ENCODE data around the gene AKAP7.
A peak's percentile ranks its signal among the peaks of the same experiment; 100 is the strongest.

AKAP7 gene

DNA sequence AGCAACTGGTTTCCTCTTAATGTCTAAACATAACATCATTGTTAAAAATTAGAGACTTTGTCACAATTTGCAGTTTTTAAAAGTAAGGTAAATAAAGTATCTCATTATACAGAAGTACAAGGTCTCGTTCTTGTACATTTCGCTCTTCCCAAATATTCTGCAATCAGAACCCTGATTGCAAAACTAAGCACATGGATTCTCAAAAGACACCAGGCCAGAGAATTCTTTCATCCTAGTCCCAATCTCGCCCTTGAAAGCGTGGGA lies 355 bp upstream of the AKAP7 start:
- Histone ChIP-seq H3K27ac (ENCODE audit: low read depth, low read length, poor library complexity, severe bottlenecking) (no peak overlapping the region), H3K79me2 (ENCODE audit: insufficient read depth, low read length) (no peaks in the 10 kb centered on the region), H3K9ac (ENCODE audit: low read length) (no peak overlapping the region; the same call in 1 of the 2 replicates), H3K4me1 (ENCODE audit: insufficient read depth, low read length, severe bottlenecking) (peaks cover 8% of the 10 kb centered on the region), H3K9me3 (ENCODE audit: low read length) (no peaks in the 10 kb centered on the region), H3K36me3 (ENCODE audit: insufficient read depth, low read length) (no peaks in the 10 kb centered on the region), H3K9me2 (ENCODE audit: low read depth, low read length) (no peaks in the 10 kb centered on the region), H3K4me3 (ENCODE audit: low read depth, low read length, poor library complexity, severe bottlenecking) (peak overlapping the region; percentile 60), H3K4me2 (ENCODE audit: low read length) (peak overlapping the region; percentile 60), H3K27me3 (ENCODE audit: insufficient read depth, low read length) (no peaks in the 10 kb centered on the region), H3F3A (ENCODE audit: insufficient read depth, low read length) (no peaks in the 10 kb centered on the region), H2AFZ (ENCODE audit: low read length) (no peak overlapping the region; the same call in 1 of the 2 replicates), H4K20me1 (ENCODE audit: insufficient read depth, low read length) (no peaks in the 10 kb centered on the region)
- TF ChIP-seq, protein P1, sequence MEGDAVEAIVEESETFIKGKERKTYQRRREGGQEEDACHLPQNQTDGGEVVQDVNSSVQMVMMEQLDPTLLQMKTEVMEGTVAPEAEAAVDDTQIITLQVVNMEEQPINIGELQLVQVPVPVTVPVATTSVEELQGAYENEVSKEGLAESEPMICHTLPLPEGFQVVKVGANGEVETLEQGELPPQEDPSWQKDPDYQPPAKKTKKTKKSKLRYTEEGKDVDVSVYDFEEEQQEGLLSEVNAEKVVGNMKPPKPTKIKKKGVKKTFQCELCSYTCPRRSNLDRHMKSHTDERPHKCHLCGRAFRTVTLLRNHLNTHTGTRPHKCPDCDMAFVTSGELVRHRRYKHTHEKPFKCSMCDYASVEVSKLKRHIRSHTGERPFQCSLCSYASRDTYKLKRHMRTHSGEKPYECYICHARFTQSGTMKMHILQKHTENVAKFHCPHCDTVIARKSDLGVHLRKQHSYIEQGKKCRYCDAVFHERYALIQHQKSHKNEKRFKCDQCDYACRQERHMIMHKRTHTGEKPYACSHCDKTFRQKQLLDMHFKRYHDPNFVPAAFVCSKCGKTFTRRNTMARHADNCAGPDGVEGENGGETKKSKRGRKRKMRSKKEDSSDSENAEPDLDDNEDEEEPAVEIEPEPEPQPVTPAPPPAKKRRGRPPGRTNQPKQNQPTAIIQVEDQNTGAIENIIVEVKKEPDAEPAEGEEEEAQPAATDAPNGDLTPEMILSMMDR (IDR thresholded peaks at IDR 0.05; ENCODE audit: low read length): no peak
- no peak for TF ChIP-seq EZH2 (IDR thresholded peaks at IDR 0.05; ENCODE audit: borderline replicate concordance, low read length)

DNA sequence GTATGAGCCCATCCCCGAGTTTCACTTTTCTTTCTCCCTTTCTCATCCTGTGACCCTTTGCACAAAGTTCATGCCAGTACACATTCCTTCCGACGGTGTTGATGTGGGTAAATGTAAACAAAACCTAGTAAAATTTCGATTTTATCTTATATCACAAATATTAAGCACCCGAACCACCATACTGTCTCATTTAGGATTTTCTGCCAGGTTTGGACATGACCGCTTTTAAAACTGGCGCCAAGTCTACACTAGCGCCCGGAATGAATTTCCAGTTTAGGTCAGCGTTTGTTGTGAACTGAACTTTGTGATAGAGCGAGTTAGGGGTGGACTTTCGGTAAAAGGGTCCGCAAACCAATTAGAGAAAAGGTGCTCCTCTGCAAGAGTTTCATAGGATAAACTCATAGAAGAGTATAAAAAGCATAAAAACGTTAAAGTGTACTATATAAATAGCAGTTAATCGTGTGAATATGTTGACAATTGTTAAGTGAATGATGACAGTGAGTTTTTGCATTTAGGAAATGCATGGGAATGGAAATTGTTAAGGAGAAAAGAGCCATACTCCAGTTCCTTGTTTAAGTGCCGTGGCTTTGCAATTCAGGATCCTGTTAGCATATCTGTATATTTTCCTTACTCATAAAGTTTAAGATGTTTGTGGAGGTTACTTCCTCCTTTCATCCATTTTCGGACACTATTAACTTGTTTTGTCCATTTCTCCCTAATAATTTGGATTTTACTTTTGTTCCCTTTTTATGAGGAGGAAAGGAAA lies 937 bp downstream of the AKAP7 start:
- H3K36me3 ChIP-seq (ENCODE audit: insufficient read depth, low read length): no peaks in the 10 kb centered on the region
- H3K27ac ChIP-seq (ENCODE audit: low read depth, low read length, poor library complexity, severe bottlenecking): no peak overlapping the region
- no peak for TF ChIP-seq EZH2 (IDR thresholded peaks at IDR 0.05; ENCODE audit: borderline replicate concordance, low read length)
- TF ChIP-seq, protein P1 (IDR thresholded peaks at IDR 0.05; ENCODE audit: low read length): no peak

DNA sequence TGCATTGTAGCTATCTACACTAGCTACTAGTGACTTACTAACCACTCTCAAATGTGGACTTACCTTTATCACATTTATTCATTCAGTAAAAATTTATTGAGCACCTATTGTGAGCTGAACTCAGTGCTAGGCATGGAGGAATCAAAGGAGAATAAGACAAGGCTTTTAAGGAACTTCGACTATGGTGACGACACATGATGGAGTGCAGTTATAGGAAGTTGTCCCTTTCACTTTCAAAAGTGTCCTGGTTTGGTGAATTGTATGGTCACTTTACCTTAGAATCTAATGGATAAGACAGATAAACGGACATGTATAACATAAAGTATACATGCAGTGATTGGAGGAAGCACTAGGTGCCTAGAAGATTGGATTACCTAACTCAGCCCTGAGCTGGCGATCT lies 4.3 kb downstream of the AKAP7 start:
- Histone ChIP-seq H3K4me2 (ENCODE audit: low read length) (no peak overlapping the region), H4K20me1 (ENCODE audit: insufficient read depth, low read length) (no peaks in the 10 kb centered on the region), H3K9me2 (ENCODE audit: low read depth, low read length) (no peaks in the 10 kb centered on the region), H3K4me1 (ENCODE audit: insufficient read depth, low read length, severe bottlenecking) (peaks cover 8% of the 10 kb centered on the region), H2AFZ (ENCODE audit: low read length) (no peak overlapping the region), H3K27me3 (ENCODE audit: insufficient read depth, low read length) (no peaks in the 10 kb centered on the region), H3K27ac (ENCODE audit: low read depth, low read length, poor library complexity, severe bottlenecking) (no peak overlapping the region), H3K9ac (ENCODE audit: low read length) (no peak overlapping the region), H3K9me3 (ENCODE audit: low read length) (no peaks in the 10 kb centered on the region), H3K36me3 (ENCODE audit: insufficient read depth, low read length) (no peaks in the 10 kb centered on the region), H3K4me3 (ENCODE audit: low read depth, low read length, poor library complexity, severe bottlenecking) (no peak overlapping the region), H3F3A (ENCODE audit: insufficient read depth, low read length) (no peaks in the 10 kb centered on the region), H3K79me2 (ENCODE audit: insufficient read depth, low read length) (no peaks in the 10 kb centered on the region)
- TF ChIP-seq EZH2 (IDR thresholded peaks at IDR 0.05; ENCODE audit: borderline replicate concordance, low read length): no peak
- TF ChIP-seq, protein P1 (IDR thresholded peaks at IDR 0.05; ENCODE audit: low read length): no peak

More for the DNA sequence above, 937 bp downstream of the AKAP7 start:
- H3K9ac ChIP-seq (ENCODE audit: low read length): peak overlapping the region; percentile 37; the same call in 1 of the 2 replicates
- no peaks in the 10 kb centered on the region for H3K9me3 ChIP-seq (ENCODE audit: low read length)
- no peaks in the 10 kb centered on the region for H3F3A ChIP-seq (ENCODE audit: insufficient read depth, low read length)
- H3K9me2 ChIP-seq (ENCODE audit: low read depth, low read length): no peaks in the 10 kb centered on the region
- no peaks in the 10 kb centered on the region for H3K27me3 ChIP-seq (ENCODE audit: insufficient read depth, low read length)
- H3K79me2 ChIP-seq (ENCODE audit: insufficient read depth, low read length): no peaks in the 10 kb centered on the region
- peaks cover 8% of the 10 kb centered on the region for H3K4me1 ChIP-seq (ENCODE audit: insufficient read depth, low read length, severe bottlenecking)
- H3K4me2 ChIP-seq (ENCODE audit: low read length): peak overlapping the region; percentile 71
- peak overlapping the region; percentile 60 for H3K4me3 ChIP-seq (ENCODE audit: low read depth, low read length, poor library complexity, severe bottlenecking)
- H2AFZ ChIP-seq (ENCODE audit: low read length): no peak overlapping the region
- H4K20me1 ChIP-seq (ENCODE audit: insufficient read depth, low read length): no peaks in the 10 kb centered on the region

Data from OCI-LY1 (cell line).